HG02943 (cell line): ENCODE data around the gene PSEN1.

Source experiments
- ATAC-seq: cut with Tn5 transposase; IDR thresholded peaks from one replicate; pipeline ENCODE4 v1.9.1; 2021; ENCODE audit warnings: mild to moderate bottlenecking, low read depth, moderate library complexity; ENCODE audit not compliant: unreplicated experiment

Gene PSEN1

GRCh38 chr14:73237786-73238423, 101.6 kb downstream of the PSEN1 start:
- ATAC-seq, result no peak

- no peak for ATAC-seq
Measured at GRCh38 chr14:73238424-73238852, 102.1 kb downstream of the PSEN1 start.

- no peak for ATAC-seq
Measured at GRCh38 chr14:73238941-73239340, 102.6 kb downstream of the PSEN1 start.

GRCh38 chr14:73239393-73240241, 103.3 kb downstream of the PSEN1 start:
- ATAC-seq, result no peak

GRCh38 chr14:73240816-73241480, 104.6 kb downstream of the PSEN1 start:
- ATAC-seq, result no peak

- no peak for ATAC-seq
Measured at GRCh38 chr14:73241481-73242165, 105.3 kb downstream of the PSEN1 start.

- ATAC-seq, result no peak
Measured at GRCh38 chr14:73242357-73242901, 106.1 kb downstream of the PSEN1 start.

- ATAC-seq, result no peak
Measured at GRCh38 chr14:73243341-73243740, 107.0 kb downstream of the PSEN1 start.

GRCh38 chr14:73243748-73244147, 107.4 kb downstream of the PSEN1 start:
- no peak for ATAC-seq

GRCh38 chr14:73244541-73245290, 108.4 kb downstream of the PSEN1 start:
- ATAC-seq, result no peak

- ATAC-seq, result no peak
Measured at GRCh38 chr14:73245480-73246325, 109.4 kb downstream of the PSEN1 start.

GRCh38 chr14:73246387-73247150, 110.3 kb downstream of the PSEN1 start:
- ATAC-seq, result no peak

- no peak for ATAC-seq
Measured at GRCh38 chr14:73248108-73248868, 112.0 kb downstream of the PSEN1 start.

GRCh38 chr14:73249108-73249507, 112.8 kb downstream of the PSEN1 start:
- no peak for ATAC-seq

GRCh38 chr14:73249564-73250316, 113.4 kb downstream of the PSEN1 start:
- no peak for ATAC-seq

GRCh38 chr14:73250317-73250713, 114.0 kb downstream of the PSEN1 start:
- no peak for ATAC-seq
